Fibroblast of skin of right biceps (primary cell): ENCODE results near the gene RAN.
"Not testable (repeated sequence)": the region's sequence is repeated elsewhere in the genome, so short reads cannot be mapped to it uniquely, and the experiment has no call there.

Experiments used
- DNase-seq: peaks from one replicate; pipeline ENCODE4 v3.0.0-alpha.2; 2013

Gene RAN

GRCh38 chr12:130849561-130850417 lies 22.1 kb upstream of the RAN start:
- no peak for DNase-seq

- no peak for DNase-seq
These were observed 21.3 kb upstream of the RAN start for GRCh38 chr12:130850418-130851021.

DNA sequence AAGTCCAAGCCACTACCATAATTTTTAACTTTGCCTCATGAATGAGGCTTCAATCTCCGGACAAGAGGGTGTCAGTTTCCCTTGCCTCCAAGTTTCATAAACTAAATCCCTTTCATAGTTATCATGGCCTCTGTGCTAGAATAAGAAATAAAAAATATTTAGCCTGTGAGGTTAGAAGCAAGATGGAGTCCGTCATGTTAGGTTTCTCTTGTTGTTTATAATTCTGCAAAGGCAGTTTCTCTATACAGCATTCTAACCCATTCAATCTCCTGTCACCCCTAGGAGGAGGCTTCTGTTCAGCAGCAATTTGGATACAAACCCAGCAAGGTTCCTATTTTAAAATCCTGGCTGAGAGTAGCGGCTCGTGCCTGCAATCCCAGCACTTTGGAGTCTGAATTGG lies 15.8 kb upstream of the RAN start:
- no peak for DNase-seq

DNA sequence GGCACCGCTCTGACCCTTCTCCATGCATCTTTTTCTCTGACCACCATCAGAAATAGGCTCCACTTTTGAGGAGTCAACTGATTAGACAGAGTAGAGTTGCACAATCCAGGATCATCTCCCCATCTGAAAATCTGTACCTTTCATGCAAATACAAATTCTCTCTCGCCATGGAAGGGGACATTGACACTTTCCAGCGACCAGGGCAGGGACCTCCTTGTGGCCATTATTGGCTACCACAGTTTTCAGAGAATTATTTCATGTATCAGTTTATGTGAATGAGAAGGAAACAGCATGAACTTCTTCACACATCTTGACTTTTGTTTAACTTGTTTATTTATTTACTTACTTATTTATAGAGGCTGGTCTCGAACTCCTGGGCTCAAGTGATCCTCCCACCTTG lies 13.8 kb upstream of the RAN start:
- DNase-seq = no peak

GRCh38 chr12:130859161-130859560 lies 12.7 kb upstream of the RAN start:
- DNase-seq = no peak

GRCh38 chr12:130860311-130860710 lies 11.6 kb upstream of the RAN start:
- no peak for DNase-seq

GRCh38 chr12:130862161-130862560 lies 9.7 kb upstream of the RAN start:
- DNase-seq = no peak

- DNase-seq = not testable (repeated sequence)
These were observed 9.1 kb upstream of the RAN start for GRCh38 chr12:130862771-130863170.

- no peak for DNase-seq
These were observed 8.6 kb upstream of the RAN start for GRCh38 chr12:130863298-130863697.

DNA sequence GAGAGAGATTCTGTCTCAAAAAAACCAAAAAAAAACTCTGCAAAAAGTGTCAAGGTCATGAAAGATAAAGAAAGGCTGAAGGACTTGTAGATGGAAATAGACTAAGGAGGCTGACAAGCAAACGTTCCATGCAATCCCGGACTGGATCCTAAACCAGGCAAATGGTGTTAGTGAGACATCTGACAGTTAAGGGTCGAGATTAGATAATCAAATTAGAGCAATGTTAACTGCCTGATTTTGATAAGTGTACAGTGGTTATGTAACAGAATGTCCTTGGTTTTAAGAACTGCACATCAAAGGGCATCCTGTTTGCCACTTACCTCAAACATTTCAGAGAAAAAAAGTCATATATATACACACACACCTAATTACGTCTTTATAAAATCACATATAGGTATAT lies 3.5 kb upstream of the RAN start:
- no peak for DNase-seq

GRCh38 chr12:130870442-130871285 lies 1.2 kb upstream of the RAN start:
- DNase-seq = peak; percentile 94

DNA sequence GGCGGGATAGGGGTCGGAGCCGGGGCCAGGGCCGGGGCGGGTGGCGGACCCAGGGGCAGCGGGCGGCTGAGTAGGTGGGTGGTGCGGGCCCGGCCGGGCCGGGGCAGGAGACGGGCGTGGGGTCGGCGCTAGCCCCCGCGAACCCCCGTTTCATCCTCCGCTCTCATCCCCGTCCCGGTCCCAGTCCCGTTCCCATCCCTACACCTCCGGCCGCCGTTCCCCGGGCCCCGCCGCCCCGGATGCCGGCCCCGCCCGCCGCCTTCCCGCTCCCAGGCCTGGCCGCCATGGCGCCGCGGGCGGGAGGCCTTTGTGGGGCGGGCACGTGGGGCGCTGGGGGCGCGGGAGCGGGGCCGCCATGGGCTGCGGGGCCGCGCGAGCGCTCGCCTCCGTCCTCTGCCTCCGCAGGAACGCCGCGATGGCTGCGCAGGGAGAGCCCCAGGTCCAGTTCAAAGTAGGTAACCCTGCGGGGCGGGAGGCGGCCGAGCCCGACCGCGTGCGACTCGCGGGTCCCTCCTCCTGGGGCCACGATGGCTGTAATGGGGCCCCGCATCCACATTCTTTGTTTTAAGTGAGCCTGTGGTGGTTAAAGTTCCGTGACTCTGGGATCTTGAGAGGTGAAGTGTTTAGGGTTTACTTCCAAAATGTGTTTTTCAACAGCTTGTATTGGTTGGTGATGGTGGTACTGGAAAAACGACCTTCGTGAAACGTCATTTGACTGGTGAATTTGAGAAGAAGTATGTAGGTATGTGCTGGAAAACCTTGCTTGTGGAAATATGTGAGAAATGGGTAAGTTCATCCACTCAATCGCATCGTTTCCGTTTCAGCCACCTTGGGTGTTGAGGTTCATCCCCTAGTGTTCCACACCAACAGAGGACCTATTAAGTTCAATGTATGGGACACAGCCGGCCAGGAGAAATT lies 572 bp downstream of the RAN start:
- DNase-seq = peak; percentile 30

GRCh38 chr12:130873106-130873795 lies 1.4 kb downstream of the RAN start:
- DNase-seq = no peak

DNA sequence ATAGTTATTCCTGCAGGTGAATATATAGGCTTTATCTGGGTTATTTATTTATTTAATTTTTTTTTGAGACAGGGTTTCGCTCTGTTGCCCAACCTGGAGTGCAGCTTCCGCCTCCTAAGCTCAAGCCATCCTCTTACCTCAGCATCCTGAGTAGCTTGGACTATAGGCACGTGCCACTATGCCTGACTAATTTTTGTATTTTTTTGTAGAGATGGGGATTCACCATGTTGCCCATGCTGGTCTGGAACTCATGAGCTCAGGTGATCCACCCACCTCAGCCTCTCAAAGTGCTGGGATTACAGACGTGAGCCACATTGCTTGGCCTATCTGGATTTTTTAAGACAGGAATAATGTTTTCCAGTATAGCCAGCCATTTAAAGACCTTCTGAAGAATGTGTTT lies 2.0 kb downstream of the RAN start:
- no peak for DNase-seq

DNA sequence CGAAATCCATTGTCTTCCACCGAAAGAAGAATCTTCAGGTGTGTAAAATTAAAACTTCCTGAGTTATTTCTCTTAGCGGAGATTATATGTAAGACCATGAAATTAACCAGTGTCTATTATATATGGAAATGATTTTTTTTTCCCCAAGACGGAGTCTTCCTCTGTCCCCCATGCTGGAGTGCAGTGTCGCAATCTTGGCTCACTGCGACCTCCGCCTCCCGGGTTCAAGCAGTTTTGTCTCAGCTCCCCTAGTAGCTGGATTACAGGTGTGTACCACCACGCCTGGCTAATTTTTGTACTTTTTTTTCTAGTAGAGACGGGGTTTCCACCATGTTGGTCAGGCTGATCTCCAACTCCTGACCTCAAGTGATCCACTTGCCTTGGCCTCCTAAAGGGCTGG lies 2.8 kb downstream of the RAN start:
- no peak for DNase-seq

- no peak for DNase-seq
These were observed 3.3 kb downstream of the RAN start for GRCh38 chr12:130875193-130875592.

- DNase-seq = not testable (repeated sequence)
These were observed 3.8 kb downstream of the RAN start for GRCh38 chr12:130875708-130876107.

DNA sequence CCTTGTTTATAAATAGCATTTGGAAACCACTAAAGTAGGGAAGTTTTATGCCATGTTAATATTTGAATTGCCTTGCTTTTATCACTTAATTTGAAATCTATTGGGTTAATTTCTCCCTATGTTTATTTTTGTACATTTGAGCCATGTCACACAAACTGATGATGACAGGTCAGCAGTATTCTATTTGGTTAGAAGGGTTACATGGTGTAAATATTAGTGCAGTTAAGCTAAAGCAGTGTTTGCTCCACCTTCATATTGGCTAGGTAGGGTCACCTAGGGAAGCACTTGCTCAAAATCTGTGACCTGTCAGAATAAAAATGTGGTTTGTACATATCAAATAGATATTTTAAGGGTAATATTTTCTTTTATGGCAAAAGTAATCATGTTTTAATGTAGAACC lies 4.4 kb downstream of the RAN start:
- no peak for DNase-seq

DNA sequence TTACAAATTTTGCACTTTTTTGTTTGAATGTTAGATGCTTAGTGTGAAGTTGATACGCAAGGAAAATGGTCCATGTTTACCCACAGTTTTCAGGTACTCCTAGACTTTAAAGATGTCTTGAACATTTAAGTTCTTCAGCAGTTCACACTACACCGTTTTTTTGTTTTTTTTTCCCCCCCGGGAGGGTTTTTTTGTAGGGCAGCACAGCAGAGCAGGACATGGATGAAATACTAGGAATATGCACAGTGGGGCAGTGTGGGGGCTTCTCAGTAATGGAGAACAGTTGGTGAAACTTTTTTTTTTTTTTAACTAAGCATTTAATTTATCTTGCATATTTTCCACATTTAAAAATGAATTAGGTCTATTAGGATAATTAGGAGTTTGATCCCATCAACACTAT lies 4.9 kb downstream of the RAN start:
- no peak for DNase-seq

DNA sequence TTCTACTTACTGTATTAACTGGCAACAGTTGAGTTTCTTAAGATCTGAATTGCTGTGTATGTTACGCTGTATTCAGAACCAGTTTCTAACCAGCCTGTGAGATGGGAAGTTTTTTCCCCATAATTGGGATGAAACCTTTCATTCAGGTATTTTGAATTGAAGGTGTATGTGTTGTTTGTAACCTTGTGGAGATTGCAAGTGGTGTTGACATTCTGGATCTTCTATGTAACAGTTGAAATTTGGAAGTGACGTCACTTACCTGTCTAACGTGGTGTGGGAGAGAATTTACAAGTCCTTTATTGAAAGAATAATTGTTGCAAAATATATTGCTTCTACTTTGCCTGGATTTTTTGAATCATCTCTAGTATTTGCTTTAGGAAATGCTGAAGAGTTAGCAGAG lies 5.5 kb downstream of the RAN start:
- no peak for DNase-seq

GRCh38 chr12:130878193-130879185 lies 6.6 kb downstream of the RAN start:
- DNase-seq = no peak
